ENCODE data around the gene KIF18A.

DNA sequence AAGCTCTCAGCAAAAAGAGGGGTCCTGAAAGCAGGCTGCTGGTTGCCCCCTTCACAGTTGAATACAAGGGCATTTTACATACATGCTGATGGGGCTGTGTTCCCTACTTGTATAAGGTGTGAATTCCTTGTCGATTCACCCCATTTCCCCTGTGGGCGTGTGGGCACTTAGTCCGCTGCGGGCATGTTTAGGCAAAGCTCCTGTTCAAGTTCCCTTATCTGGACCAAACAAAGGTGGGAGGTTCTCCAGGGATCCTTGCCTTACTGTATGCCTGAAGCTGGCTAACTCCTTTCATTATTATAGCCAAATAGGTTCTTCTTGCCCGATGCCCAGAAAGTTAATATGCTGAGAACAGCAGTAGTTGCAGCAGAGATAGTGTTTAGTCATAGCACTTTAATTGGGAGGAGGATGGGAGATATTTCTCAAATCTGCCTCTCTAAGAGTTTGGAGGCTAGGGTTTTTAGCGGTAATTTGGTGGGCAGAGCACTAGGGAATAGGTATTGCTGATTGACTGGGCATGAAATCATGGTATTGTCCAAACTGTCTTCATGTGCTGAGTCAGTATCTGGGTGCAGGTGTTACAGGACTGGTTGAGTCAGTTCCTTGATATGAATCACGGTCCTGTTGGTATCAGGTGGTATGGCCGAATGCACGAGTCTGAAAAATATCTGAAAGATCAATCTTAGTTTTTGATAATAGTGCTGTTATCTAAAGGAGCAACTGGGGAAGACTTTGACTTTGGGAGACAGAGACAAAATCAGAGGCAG is 32.9 kb upstream of the KIF18A start:
- TF ChIP-seq, protein P1, sequence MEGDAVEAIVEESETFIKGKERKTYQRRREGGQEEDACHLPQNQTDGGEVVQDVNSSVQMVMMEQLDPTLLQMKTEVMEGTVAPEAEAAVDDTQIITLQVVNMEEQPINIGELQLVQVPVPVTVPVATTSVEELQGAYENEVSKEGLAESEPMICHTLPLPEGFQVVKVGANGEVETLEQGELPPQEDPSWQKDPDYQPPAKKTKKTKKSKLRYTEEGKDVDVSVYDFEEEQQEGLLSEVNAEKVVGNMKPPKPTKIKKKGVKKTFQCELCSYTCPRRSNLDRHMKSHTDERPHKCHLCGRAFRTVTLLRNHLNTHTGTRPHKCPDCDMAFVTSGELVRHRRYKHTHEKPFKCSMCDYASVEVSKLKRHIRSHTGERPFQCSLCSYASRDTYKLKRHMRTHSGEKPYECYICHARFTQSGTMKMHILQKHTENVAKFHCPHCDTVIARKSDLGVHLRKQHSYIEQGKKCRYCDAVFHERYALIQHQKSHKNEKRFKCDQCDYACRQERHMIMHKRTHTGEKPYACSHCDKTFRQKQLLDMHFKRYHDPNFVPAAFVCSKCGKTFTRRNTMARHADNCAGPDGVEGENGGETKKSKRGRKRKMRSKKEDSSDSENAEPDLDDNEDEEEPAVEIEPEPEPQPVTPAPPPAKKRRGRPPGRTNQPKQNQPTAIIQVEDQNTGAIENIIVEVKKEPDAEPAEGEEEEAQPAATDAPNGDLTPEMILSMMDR (IDR thresholded peaks at IDR 0.05), result no peak
- TF ChIP-seq, protein P2, sequence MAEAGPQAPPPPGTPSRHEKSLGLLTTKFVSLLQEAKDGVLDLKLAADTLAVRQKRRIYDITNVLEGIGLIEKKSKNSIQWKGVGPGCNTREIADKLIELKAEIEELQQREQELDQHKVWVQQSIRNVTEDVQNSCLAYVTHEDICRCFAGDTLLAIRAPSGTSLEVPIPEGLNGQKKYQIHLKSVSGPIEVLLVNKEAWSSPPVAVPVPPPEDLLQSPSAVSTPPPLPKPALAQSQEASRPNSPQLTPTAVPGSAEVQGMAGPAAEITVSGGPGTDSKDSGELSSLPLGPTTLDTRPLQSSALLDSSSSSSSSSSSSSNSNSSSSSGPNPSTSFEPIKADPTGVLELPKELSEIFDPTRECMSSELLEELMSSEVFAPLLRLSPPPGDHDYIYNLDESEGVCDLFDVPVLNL (CRISPR knock-in tag; IDR thresholded peaks at IDR 0.05; ENCODE audit: borderline replicate concordance, low read depth), result no peak
